PC-3 (cell line): ENCODE data around the gene PCBP2. TPM values are rescaled to one million over a fixed set of nuclear protein-coding genes. Genes with fewer than 3 reads are reported as not detected.
A peak's percentile ranks its signal among the peaks of the same experiment; 100 is the strongest.

ENCODE experiments used
- ATAC-seq: fragments of 200-7000 bp; cut with Tn5 transposase; 2 replicates; pipeline ENCODE4 v1.9.1; 2020; ENCODE audit warnings: mild to moderate bottlenecking, moderate library complexity
- BruUV-seq: library from RNA; stranded (reverse); fragments of 400-500 nt; replicated peaks from 2 replicates; lab custom pipeline; 2021; lab: Mats Ljungman, UMichigan
- CTCF ChIA-PET: fragments of 300-600 bp; sonication (Branson Sonifier 250); formaldehyde crosslinking; loops from one replicate; lab custom pipeline; 2022; ENCODE audit warnings: antibody characterized with exemption; lab: Charles Lee
- POLR2A ChIA-PET: fragments of 300-600 bp; sonication (Branson Sonifier 250); formaldehyde crosslinking; loops from one replicate; lab custom pipeline; 2022; ENCODE audit warnings: antibody characterized with exemption; ENCODE audit not compliant: unreplicated experiment; lab: Charles Lee
- DNase-seq: peaks from one replicate; pipeline ENCODE4 v3.0.0-alpha.2; 2015
- H2AFZ ChIP-seq: fragments of 300-600 bp; sonication (generic); 2 replicates; pipeline ENCODE4 v1.6.0; 2016; ENCODE audit warnings: antibody characterized with exemption, low read length
- H3F3A ChIP-seq: fragments of 300-600 bp; sonication (generic); one replicate; pipeline ENCODE4 v1.6.0; 2017; ENCODE audit warnings: antibody characterized with exemption, low read length, control low read depth, mild to moderate bottlenecking; ENCODE audit not compliant: unreplicated experiment
- H3K27ac ChIP-seq: fragments of 300-600 bp; sonication (generic); 2 replicates; pipeline ENCODE4 v1.5.1; 2016; ENCODE audit warnings: mild to moderate bottlenecking, low read length
- H3K27me3 ChIP-seq: fragments of 300-600 bp; sonication (generic); 2 replicates; pipeline ENCODE4 v1.6.1; 2016; ENCODE audit warnings: low read length, mixed read lengths
- H3K36me3 ChIP-seq: fragments of 300-600 bp; sonication (generic); 2 replicates; pipeline ENCODE4 v1.6.1; 2016; ENCODE audit warnings: low read depth, mixed run types, low read length, mixed read lengths
- H3K4me1 ChIP-seq: fragments of 300-600 bp; sonication (generic); 2 replicates; pipeline ENCODE4 v1.5.1; 2016; ENCODE audit warnings: low read length; ENCODE audit not compliant: insufficient read depth
- H3K4me2 ChIP-seq: fragments of 300-600 bp; sonication (generic); 2 replicates; pipeline ENCODE4 v1.6.0; 2016; ENCODE audit warnings: low read length
- H3K4me3 ChIP-seq: fragments of 300-600 bp; sonication (generic); 2 replicates; pipeline ENCODE4 v1.5.1; 2016; ENCODE audit warnings: mild to moderate bottlenecking, low read length, mixed read lengths
- H3K79me2 ChIP-seq: fragments of 300-600 bp; sonication (generic); 2 replicates; pipeline ENCODE4 v1.6.1; 2017; ENCODE audit warnings: low read length, mixed read lengths
- H3K9ac ChIP-seq: fragments of 300-600 bp; sonication (generic); 2 replicates; pipeline ENCODE4 v1.6.0; 2016; ENCODE audit warnings: mild to moderate bottlenecking, low read length
- H3K9me2 ChIP-seq: fragments of 300-600 bp; sonication (generic); replicated peaks from 2 replicates; pipeline ENCODE4 v1.6.1; 2016; ENCODE audit warnings: mixed run types, low read length, mixed read lengths
- H3K9me3 ChIP-seq: fragments of 300-600 bp; sonication (generic); 2 replicates; pipeline ENCODE4 v1.6.1; 2016; ENCODE audit warnings: low read length, mixed read lengths
- H4K20me1 ChIP-seq: fragments of 300-600 bp; sonication (generic); 2 replicates; pipeline ENCODE4 v1.6.1; 2016; ENCODE audit warnings: low read length, mixed read lengths
- CTCF ChIP-seq: fragments of 300-600 bp; sonication (generic); conservative IDR thresholded peaks from 2 replicates; pipeline ENCODE4 v1.5.1; 2017; ENCODE audit warnings: antibody characterized with exemption, low read depth, mild to moderate bottlenecking, low read length
- EZH2 ChIP-seq: fragments of 300-600 bp; sonication (generic); IDR thresholded peaks from one replicate; pipeline ENCODE4 v1.6.1; 2017; ENCODE audit warnings: antibody characterized with exemption, mild to moderate bottlenecking, low read length; ENCODE audit not compliant: unreplicated experiment
- EZH2phosphoT487 ChIP-seq: fragments of 300-600 bp; sonication (generic); IDR thresholded peaks from 2 replicates; pipeline ENCODE4 v1.6.1; 2018; ENCODE audit warnings: mild to moderate bottlenecking, antibody characterized with exemption, low read length, borderline replicate concordance
- intact Hi-C: fragments of 100-400 bp; cut with micrococcal nuclease; formaldehyde crosslinking; loops from 2 replicates; pipeline ENCODE4 v1.9.0; 2023
- total RNA-seq: library from RNA; depleted of rRNA; stranded (reverse); fragments of >200 nt; gene quantifications from 2 replicates; pipeline ENCODE4 v1.2.3, GENCODE V29; 2014

PCBP2 gene
- total RNA-seq, 1 experiment from 2014 or later, result 204 TPM

DNA sequence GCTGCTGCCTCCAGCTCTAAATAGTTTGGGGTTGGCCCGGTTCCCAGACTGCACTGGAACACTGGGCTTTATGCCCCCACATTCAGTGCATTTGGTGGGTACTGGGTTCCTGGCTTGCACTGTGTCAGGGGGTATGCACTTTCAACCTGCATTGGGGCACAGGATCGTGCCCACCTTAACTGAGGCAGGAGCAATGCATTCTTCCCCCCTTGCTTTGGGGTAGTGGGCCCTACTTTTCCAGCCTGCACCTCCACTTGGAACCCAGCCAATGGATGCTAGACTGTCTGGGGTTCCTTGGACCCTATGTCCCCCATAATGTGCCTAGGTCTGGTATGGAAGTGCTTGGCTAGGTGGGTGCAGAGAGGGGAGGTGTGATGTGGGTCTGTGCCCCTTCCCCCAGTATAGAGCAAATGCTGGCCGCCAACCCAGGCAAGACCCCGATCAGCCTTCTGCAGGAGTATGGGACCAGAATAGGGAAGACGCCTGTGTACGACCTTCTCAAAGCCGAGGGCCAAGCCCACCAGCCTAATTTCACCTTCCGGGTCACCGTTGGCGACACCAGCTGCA, 49.8 kb downstream of the PCBP2 start:
- POLR2A ChIA-PET, result interaction anchor here (1.2 kb wide), 1 partner anchor 23 kb away, joined by 5 read pairs; no protein-coding TSS in a partner anchor
- Histone ChIP-seq H3K9me2 (no peaks in the 10 kb centered on the region), H3F3A (no peaks in the 10 kb centered on the region), H4K20me1 (no peaks in the 10 kb centered on the region), H3K4me2 (peak overlapping the region; percentile 87), H3K4me1 (peaks cover 37% of the 10 kb centered on the region), H3K9me3 (no peaks in the 10 kb centered on the region), H3K9ac (peak overlapping the region; percentile 96), H3K27me3 (no peaks in the 10 kb centered on the region), H2AFZ (peak overlapping the region; percentile 89), H3K79me2 (peaks cover 27% of the 10 kb centered on the region), H3K27ac (peak overlapping the region; percentile 85), H3K36me3 (peaks cover 15% of the 10 kb centered on the region; the same call in 1 of the 2 replicates), H3K4me3 (peak overlapping the region; percentile 75)
- intact Hi-C loops, result no loop called here
- no peak for TF ChIP-seq CTCF
- no peak for TF ChIP-seq EZH2
- TF ChIP-seq EZH2phosphoT487, result no peak
- DNase-seq (no peak), ATAC-seq (no peak)
- CTCF ChIA-PET, result interaction anchor here (0.6 to 1.0 kb wide), 4 partner anchors 70 to 270 kb away, joined by 3 read pairs; partner anchors contain the start of gene ATP5MC2
- BruUV-seq, result TSS peak; percentile 72

GRCh38 chr12:53502331-53502730, 50.4 kb downstream of the PCBP2 start:
- H3K27me3 ChIP-seq, result no peaks in the 10 kb centered on the region
- H3K36me3 ChIP-seq, result peaks cover 21% of the 10 kb centered on the region; the same call in 1 of the 2 replicates
- ChIA-PET POLR2A (no interaction called here), CTCF (no interaction called here)
- intact Hi-C loops, result no loop called here
- H3K9me3 ChIP-seq, result no peaks in the 10 kb centered on the region
- no TSS peak for BruUV-seq
- H4K20me1 ChIP-seq, result no peaks in the 10 kb centered on the region
- no peak for ATAC-seq
- peak overlapping the region; percentile 87 for H3K4me2 ChIP-seq
- 0 out of 2 replicates have a peak overlapping the region, but pooled peaks have one; percentile 96 for H3K9ac ChIP-seq
- H3K9me2 ChIP-seq, result no peaks in the 10 kb centered on the region
- peak overlapping the region; percentile 75 for H3K4me3 ChIP-seq
- H3K79me2 ChIP-seq, result peaks cover 27% of the 10 kb centered on the region
- no peak for TF ChIP-seq CTCF
- no peak for TF ChIP-seq EZH2phosphoT487
- TF ChIP-seq EZH2, result no peak
- no peak for DNase-seq
- no peaks in the 10 kb centered on the region for H3F3A ChIP-seq
- no peak overlapping the region for H2AFZ ChIP-seq
- no peak overlapping the region for H3K27ac ChIP-seq
- peaks cover 37% of the 10 kb centered on the region for H3K4me1 ChIP-seq

DNA sequence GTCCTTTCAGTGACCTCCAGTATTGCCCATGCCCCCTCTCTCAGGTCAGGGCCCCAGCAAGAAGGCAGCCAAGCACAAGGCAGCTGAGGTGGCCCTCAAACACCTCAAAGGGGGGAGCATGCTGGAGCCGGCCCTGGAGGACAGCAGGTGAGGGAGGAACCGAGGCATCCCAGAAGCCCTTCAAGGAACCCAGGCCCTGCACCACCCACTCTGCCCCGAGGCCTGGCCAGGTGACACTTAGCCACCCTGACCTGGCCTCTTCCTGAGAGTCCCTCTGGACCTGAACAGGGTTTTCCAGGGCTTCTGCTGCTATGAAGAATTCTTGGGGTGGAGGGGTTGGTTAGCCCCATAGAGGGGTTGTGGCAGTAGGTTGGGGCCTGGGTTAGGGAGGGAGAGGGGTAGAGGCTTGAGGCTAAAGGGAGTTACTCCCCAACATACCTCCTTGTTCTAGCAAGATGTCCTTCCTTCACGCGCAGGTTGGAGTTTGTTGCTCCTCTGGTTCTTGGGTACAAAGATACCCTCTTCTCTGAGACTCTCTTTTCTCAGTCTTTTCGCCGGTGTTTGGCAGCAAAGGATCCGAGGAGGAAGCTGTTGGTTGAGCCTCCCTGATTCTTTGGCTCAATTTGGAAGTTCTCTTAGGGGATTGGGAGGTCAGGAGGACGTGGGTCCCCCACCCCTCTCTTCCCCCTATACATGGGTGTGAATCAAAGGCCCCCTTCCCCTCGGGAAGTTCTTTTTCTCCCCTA, 51.3 kb downstream of the PCBP2 start:
- POLR2A ChIA-PET, result no interaction called here
- no TSS peak for BruUV-seq
- CTCF ChIA-PET, result no interaction called here
- no peak overlapping the region for H3K4me2 ChIP-seq
- H3K4me3 ChIP-seq, result no peak overlapping the region
- H3K9ac ChIP-seq, result no peak overlapping the region
- intact Hi-C loops, result no loop called here
- no peaks in the 10 kb centered on the region for H3K9me2 ChIP-seq
- ATAC-seq (no peak), DNase-seq (no peak)
- H3K36me3 ChIP-seq, result peaks cover 21% of the 10 kb centered on the region; the same call in 1 of the 2 replicates
- no peaks in the 10 kb centered on the region for H3F3A ChIP-seq
- H3K27ac ChIP-seq, result no peak overlapping the region
- H3K79me2 ChIP-seq, result peaks cover 27% of the 10 kb centered on the region
- H3K9me3 ChIP-seq, result no peaks in the 10 kb centered on the region
- H3K27me3 ChIP-seq, result no peaks in the 10 kb centered on the region
- no peak for TF ChIP-seq EZH2phosphoT487
- H4K20me1 ChIP-seq, result no peaks in the 10 kb centered on the region
- peaks cover 37% of the 10 kb centered on the region for H3K4me1 ChIP-seq
- H2AFZ ChIP-seq, result no peak overlapping the region
